Calu3 (cell line): ENCODE results near the gene ZNF740. TPM values are rescaled to one million over a fixed set of nuclear protein-coding genes. Genes with fewer than 3 reads are reported as not detected.

ENCODE experiments used
- BruUV-seq: library from RNA; stranded (reverse); fragments of 400-500 nt; replicated peaks from 2 replicates; lab custom pipeline; 2021; lab: Mats Ljungman, UMichigan
- CTCF ChIA-PET: fragments of 300-600 bp; sonication (Branson Sonifier 250); formaldehyde crosslinking; loops from one replicate; lab custom pipeline; 2022; ENCODE audit warnings: antibody characterized with exemption; lab: Charles Lee
- DNase-seq: peaks from one replicate; pipeline ENCODE4 v3.0.0; 2022
- H3K27ac Mint-ChIP-seq: one replicate; pipeline ENCODE4 v1.8.0; 2022; ENCODE audit warnings: mixed read lengths; ENCODE audit not compliant: unreplicated experiment
- H3K27me3 Mint-ChIP-seq: one replicate; pipeline ENCODE4 v1.8.0; 2022; ENCODE audit warnings: mixed read lengths; ENCODE audit not compliant: unreplicated experiment
- H3K36me3 Mint-ChIP-seq: one replicate; pipeline ENCODE4 v1.8.0; 2022; ENCODE audit warnings: mild to moderate bottlenecking, moderate library complexity, mixed read lengths; ENCODE audit not compliant: insufficient read depth, unreplicated experiment
- H3K4me1 Mint-ChIP-seq: one replicate; pipeline ENCODE4 v1.8.0; 2022; ENCODE audit warnings: mild to moderate bottlenecking, low read depth, mixed read lengths; ENCODE audit not compliant: unreplicated experiment
- H3K4me3 Mint-ChIP-seq: one replicate; pipeline ENCODE4 v1.8.0; 2022; ENCODE audit warnings: mild to moderate bottlenecking, low read depth, moderate library complexity, mixed read lengths; ENCODE audit not compliant: unreplicated experiment
- H3K9me3 Mint-ChIP-seq: one replicate; pipeline ENCODE4 v1.8.0; 2022; ENCODE audit warnings: low read depth, mixed read lengths; ENCODE audit not compliant: unreplicated experiment
- intact Hi-C: fragments of 100-400 bp; cut with micrococcal nuclease; formaldehyde crosslinking; loops from one replicate; pipeline ENCODE4 v1.10.0; 2022; ENCODE audit not compliant: unreplicated experiment
- total RNA-seq: library from RNA; stranded (reverse); gene quantifications from 2 replicates; pipeline ENCODE4 v1.2.3, GENCODE V29; 2022
- TF ChIP-seq, protein P1 (sequence below): fragments of 200-600 bp; IDR thresholded peaks from one replicate; pipeline ENCODE4 v1.8.0; 2022; ENCODE audit warnings: antibody characterized with exemption; ENCODE audit not compliant: unreplicated experiment

Gene ZNF740
- total RNA-seq, 1 experiment from 2014 or later = 32.7 TPM

DNA sequence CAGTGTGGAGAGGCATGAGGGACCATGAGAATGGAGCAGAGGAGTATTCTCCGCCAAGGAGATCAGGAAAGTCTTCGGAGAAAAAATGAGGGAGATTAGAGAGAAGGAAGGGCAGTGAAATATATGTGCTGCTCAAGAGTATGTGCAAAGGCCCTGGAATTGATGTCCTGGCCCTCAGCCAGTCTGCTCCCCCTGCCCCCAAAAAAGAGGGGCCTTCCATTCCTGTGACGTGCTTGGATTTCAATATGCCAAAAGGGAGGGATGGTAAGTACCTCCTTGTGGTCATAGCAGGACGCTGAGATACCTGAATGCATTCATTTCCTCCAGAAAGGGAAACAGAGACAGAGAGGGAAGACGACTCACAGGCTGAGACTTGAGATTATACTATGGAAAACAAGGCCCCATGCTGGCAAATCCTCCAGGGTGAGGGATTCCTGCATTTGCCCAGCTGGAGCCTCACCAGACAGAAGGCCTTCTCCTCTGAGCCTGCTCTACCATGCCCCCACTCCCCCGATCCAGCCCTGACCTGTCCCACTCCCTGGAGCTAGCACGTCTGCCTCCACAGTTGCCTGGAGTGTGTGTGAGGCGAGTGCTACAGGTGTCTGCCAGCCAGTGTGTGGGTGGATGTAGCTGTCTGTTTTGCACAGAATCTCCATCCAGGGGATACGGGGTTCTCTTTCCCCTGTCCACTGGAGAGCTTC is 55.4 kb downstream of the ZNF740 start:
- Mint-ChIP-seq H3K27ac (no peak overlapping the region), H3K27me3 (no peaks in the 10 kb centered on the region), H3K9me3 (no peaks in the 10 kb centered on the region), H3K4me1 (peaks cover 20% of the 10 kb centered on the region), H3K36me3 (peaks cover 24% of the 10 kb centered on the region), H3K4me3 (no peak overlapping the region)
- intact Hi-C loops = no loop called here
- no TSS peak for BruUV-seq
- CTCF ChIA-PET = no interaction called here
- no peak for DNase-seq
- TF ChIP-seq, protein P1, sequence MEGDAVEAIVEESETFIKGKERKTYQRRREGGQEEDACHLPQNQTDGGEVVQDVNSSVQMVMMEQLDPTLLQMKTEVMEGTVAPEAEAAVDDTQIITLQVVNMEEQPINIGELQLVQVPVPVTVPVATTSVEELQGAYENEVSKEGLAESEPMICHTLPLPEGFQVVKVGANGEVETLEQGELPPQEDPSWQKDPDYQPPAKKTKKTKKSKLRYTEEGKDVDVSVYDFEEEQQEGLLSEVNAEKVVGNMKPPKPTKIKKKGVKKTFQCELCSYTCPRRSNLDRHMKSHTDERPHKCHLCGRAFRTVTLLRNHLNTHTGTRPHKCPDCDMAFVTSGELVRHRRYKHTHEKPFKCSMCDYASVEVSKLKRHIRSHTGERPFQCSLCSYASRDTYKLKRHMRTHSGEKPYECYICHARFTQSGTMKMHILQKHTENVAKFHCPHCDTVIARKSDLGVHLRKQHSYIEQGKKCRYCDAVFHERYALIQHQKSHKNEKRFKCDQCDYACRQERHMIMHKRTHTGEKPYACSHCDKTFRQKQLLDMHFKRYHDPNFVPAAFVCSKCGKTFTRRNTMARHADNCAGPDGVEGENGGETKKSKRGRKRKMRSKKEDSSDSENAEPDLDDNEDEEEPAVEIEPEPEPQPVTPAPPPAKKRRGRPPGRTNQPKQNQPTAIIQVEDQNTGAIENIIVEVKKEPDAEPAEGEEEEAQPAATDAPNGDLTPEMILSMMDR = no peak

DNA sequence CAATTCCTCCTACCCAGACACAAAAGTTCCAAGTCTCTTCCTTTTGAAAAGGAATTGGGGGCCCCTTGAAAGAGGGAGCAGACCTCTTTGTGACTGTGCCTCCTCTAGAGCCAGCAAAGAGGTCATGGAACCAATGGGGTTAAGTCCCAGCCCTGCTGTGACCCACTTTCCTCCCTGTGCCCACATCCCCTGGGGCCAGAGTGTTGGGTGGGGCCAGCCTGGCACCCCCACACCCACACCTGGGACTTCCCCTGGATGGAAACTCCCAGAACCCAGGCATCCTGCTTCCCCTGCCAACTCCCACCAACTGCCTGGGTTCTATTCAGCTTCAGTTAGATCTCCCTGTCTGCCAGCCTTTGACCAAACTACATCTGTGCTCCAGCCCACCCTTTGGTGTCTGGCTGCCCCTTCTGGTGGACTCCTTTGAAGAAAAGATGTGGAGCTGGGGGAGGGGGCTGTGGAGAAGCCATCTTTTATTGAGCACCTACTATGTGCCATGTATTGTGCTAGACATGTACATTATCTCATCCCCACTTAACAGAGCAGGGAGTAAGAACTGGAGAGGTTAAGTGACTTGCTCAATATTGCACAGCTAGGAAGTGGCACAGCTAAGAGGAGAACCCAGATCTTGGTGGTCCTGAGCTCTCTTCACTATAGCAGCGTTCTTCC is 56.1 kb downstream of the ZNF740 start:
- H3K27me3 Mint-ChIP-seq = peaks cover 7% of the 10 kb centered on the region
- intact Hi-C loops = no loop called here
- CTCF ChIA-PET = no interaction called here
- no peaks in the 10 kb centered on the region for H3K9me3 Mint-ChIP-seq
- H3K4me1 Mint-ChIP-seq = peaks cover 20% of the 10 kb centered on the region
- no TSS peak for BruUV-seq
- H3K27ac Mint-ChIP-seq = no peak overlapping the region
- H3K36me3 Mint-ChIP-seq = peaks cover 17% of the 10 kb centered on the region
- no peak overlapping the region for H3K4me3 Mint-ChIP-seq
- TF ChIP-seq, protein P1 = no peak
- DNase-seq = no peak

DNA sequence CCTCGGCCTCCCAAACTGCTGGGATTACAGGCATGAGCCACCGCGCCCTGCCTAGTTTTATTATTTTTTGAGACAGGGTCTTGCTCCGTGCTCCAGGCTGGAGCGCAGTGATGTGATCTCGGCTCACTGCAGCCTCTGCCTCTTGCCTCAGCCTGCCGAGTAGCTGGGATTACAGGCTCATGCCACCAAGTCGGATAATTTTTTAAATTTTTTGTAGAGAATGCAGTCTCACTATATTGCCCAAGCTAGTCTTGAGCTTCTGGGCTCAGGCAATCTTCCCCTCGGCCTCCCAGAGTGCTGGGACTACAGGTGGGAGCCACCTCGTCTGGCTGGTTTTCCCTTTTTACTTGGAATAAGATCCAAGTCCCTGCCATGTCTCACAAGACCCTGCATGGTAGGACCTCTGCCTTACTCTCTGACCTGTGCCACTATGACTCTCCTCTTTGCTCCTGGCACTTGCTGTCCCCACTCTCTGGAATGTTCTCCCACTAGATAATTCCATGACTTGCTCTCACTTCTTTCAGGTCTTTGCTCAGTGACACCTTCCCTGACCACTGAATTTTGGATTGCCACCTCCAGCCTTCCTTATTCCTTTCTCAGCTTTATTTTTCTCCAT is 59.2 kb downstream of the ZNF740 start:
- H3K36me3 Mint-ChIP-seq = no peaks in the 10 kb centered on the region
- BruUV-seq = no TSS peak
- CTCF ChIA-PET = interaction anchor here (0.6 kb wide), 2 partner anchors 9 to 20 kb away, joined by 3 read pairs; no protein-coding TSS in a partner anchor
- no peaks in the 10 kb centered on the region for H3K9me3 Mint-ChIP-seq
- no peak overlapping the region for H3K4me3 Mint-ChIP-seq
- TF ChIP-seq, protein P1 = no peak
- peaks cover 7% of the 10 kb centered on the region for H3K4me1 Mint-ChIP-seq
- DNase-seq = no peak
- intact Hi-C loops = no loop called here
- H3K27me3 Mint-ChIP-seq = peaks cover 38% of the 10 kb centered on the region
- H3K27ac Mint-ChIP-seq = peak overlapping the region; percentile 35

DNA sequence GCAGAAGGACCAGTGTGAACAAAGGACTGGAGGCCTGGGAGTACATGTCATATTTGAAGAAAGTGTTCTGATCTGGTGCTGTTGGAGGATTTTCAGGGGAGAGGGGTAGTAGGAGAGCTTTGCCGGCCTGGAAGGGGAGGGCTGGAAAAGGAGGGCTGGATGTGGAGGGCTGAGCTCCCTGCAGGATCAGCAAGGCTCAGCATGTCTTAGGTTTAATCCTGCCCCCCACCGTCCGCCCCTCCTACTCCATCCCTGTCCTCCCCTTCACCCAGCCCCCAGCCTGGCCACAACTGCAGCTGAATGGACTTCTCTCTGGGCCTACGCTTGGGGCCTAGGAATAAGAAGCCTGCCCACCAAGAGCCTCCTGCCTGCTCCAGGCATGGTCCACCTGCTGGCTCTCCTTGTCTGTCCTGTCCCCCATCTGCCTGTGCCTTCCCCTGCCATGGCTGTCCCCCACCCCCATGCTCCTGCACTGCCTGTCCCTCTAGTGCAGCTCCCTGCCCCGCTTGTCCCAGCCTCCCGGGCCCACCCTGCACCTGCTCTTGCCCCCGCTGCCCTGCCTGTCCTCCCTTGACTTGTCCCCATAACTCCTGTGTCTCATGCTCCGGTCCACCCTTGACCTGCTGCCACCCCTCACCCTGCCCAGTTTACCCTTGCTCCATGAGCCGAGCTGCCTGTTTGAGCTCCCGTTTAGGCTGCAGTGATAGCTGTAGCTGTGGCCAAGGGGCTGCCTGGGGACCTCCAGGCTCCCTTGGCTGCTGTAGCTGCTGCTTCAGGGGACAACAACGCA is 61.3 kb downstream of the ZNF740 start:
- TF ChIP-seq, protein P1 = no peak
- DNase-seq = no peak
- Mint-ChIP-seq H3K27me3 (peaks cover 51% of the 10 kb centered on the region), H3K4me1 (peaks cover 7% of the 10 kb centered on the region), H3K4me3 (no peak overlapping the region), H3K9me3 (no peaks in the 10 kb centered on the region), H3K27ac (no peak overlapping the region), H3K36me3 (no peaks in the 10 kb centered on the region)
- CTCF ChIA-PET = interaction anchor here (1.4 kb wide), 1 partner anchor 9 kb away, joined by 3 read pairs; no protein-coding TSS in a partner anchor
- BruUV-seq = no TSS peak
- intact Hi-C loops = no loop called here
